PFSK-1 (cell line): ENCODE measurements around the gene GPN1.

Experiments
- POLR2AphosphoS5 ChIP-seq: IDR thresholded peaks from 2 replicates; pipeline ENCODE4 v1.6.1; 2012; ENCODE audit warnings: low read depth, mild to moderate bottlenecking, control low read depth, low read length, moderate library complexity
- REST ChIP-seq, 2 experiments: IDR thresholded peaks; 2 replicates each; pipeline versions ENCODE4 v1.6.1 to v1.8.0; 2011 to 2012; ENCODE audit warnings: low read depth in 2 of 2, low read length in 2 of 2, control low read depth in 1 of 2, inconsistent platforms in 1 of 2, mild to moderate bottlenecking in 1 of 2, moderate library complexity in 1 of 2; ENCODE audit not compliant: insufficient read depth in 1 of 2
- SIN3A ChIP-seq: IDR thresholded peaks from 2 replicates; pipeline ENCODE4 v1.6.1; 2012; ENCODE audit warnings: mild to moderate bottlenecking, low read length, moderate library complexity, borderline replicate concordance; ENCODE audit not compliant: insufficient read depth
- TAF1 ChIP-seq: IDR thresholded peaks from 2 replicates; pipeline ENCODE4 v1.6.1; 2012; ENCODE audit warnings: low read length, control low read depth, borderline replicate concordance; ENCODE audit not compliant: insufficient read depth

- no peak for TF ChIP-seq POLR2AphosphoS5
- TF ChIP-seq REST (IDR thresholded peaks at IDR 0.05; ENCODE audit: insufficient read depth in 1 of 2, low read depth in 2 of 2, low read length in 2 of 2): no peak
- TF ChIP-seq SIN3A: no peak
- no peak for TF ChIP-seq TAF1
These were observed 68.8 kb downstream of the GPN1 start for GRCh38 chr2:27697660-27698059.
